Measurements from ENCODE around the gene OPCML.

Gene OPCML

DNA sequence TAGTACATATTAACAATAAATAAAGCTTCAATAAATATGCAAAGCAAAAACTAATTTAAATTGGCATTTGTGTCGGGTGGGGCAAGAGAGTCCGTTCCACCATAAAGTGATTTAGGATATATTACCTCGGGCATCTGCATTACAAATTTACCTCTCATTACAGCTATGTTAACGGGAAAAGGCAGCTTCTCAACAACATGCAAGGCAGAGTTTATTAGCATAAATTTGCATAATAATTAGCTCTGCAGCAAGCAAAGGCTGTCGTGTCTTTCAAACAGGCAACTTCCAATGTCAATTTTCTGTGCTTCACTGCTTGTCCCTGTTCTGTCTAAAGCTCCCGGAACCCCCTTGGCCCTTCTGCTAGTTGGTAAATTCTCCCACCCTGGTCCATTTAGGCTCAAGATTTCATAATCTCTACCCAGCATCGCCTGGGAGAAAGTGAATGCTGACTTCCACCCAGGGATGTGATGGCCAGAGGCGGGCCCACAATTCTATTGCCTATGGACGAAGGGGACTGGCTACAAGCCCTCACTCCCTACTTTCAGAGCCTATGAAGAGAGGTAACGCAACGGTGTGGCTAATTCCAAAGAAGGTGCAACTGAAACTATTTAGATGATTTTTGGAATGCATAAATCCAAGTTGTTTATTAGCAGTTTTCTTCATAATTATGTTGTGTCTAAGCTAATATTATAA is 462.1 kb downstream of the OPCML start:
- Mint-ChIP-seq H3K36me3 (ENCODE audit: low read depth) (no peaks in the 10 kb centered on the region), H3K4me1 (no peaks in the 10 kb centered on the region)
- TF ChIP-seq CTCF (IDR thresholded peaks at IDR 0.05; ENCODE audit: unreplicated experiment in 3 of 3), result no peak

GRCh38 chr11:133065847-133066485 is 466.3 kb downstream of the OPCML start:
- H3K4me3 Mint-ChIP-seq, result peak overlapping the region; percentile 55 to 77 (median 70)
- H3K4me1 Mint-ChIP-seq, result peaks cover 10% of the 10 kb centered on the region
- H3K9me3 Mint-ChIP-seq, result no peaks in the 10 kb centered on the region
- H3K27me3 Mint-ChIP-seq (ENCODE audit: low read depth), result peaks cover 23% of the 10 kb centered on the region
- no peaks in the 10 kb centered on the region for H3K36me3 Mint-ChIP-seq (ENCODE audit: low read depth)
- H3K27ac Mint-ChIP-seq, result peak overlapping the region in 2 of 3 experiments; percentile 39 to 40
- TF ChIP-seq CTCF (IDR thresholded peaks at IDR 0.05; ENCODE audit: unreplicated experiment in 3 of 3), result no peak

More for the DNA sequence above, 462.1 kb downstream of the OPCML start:
- peaks cover 48% of the 10 kb centered on the region for H3K27me3 Mint-ChIP-seq (ENCODE audit: low read depth)
- H3K9me3 Mint-ChIP-seq, result no peaks in the 10 kb centered on the region
- H3K4me3 Mint-ChIP-seq, result no peak overlapping the region
- no peak overlapping the region for H3K27ac Mint-ChIP-seq

DNA sequence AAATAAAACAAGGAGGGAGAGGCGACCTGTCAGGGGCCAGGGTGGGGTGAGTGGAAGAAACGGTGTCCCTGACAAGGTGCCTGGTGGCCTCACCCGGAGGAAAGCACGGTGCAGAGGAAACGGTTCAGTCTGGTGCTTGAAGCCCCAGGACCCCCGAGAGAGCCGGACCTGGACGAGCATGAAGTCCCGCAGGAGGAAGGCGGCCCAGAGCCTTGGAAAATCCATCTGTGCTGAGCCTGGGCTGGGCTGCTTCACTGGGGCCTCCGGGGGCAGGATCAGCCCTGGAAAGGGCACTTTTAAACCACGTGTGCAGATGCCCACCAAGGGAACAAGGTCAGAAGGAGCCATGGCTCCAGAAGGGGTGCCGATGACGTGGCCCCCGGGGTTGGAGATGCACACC is 467.3 kb downstream of the OPCML start:
- H3K27me3 Mint-ChIP-seq (ENCODE audit: low read depth), result peaks cover 16% of the 10 kb centered on the region
- no peaks in the 10 kb centered on the region for H3K9me3 Mint-ChIP-seq
- no peak for TF ChIP-seq CTCF (IDR thresholded peaks at IDR 0.05; ENCODE audit: unreplicated experiment in 3 of 3)
- H3K4me3 Mint-ChIP-seq, result peak overlapping the region; percentile 84 to 86 (median 85)
- H3K27ac Mint-ChIP-seq, result peak overlapping the region; percentile 89 to 92 (median 90)
- H3K36me3 Mint-ChIP-seq (ENCODE audit: low read depth), result no peaks in the 10 kb centered on the region
- peaks cover 10% of the 10 kb centered on the region for H3K4me1 Mint-ChIP-seq

- peaks cover 18% of the 10 kb centered on the region for H3K27me3 Mint-ChIP-seq (ENCODE audit: low read depth)
- peak; percentile 95 to 99 (median 96) for TF ChIP-seq CTCF (IDR thresholded peaks at IDR 0.05; ENCODE audit: unreplicated experiment in 3 of 3)
- H3K27ac Mint-ChIP-seq, result peak overlapping the region; percentile 89 to 92 (median 90)
- H3K4me1 Mint-ChIP-seq, result peaks cover 10% of the 10 kb centered on the region
- no peaks in the 10 kb centered on the region for H3K36me3 Mint-ChIP-seq (ENCODE audit: low read depth)
- peak overlapping the region; percentile 84 to 86 (median 85) for H3K4me3 Mint-ChIP-seq
- H3K9me3 Mint-ChIP-seq, result no peaks in the 10 kb centered on the region
These were observed 468.0 kb downstream of the OPCML start for GRCh38 chr11:133064152-133064877.

GRCh38 chr11:133058501-133058900 is 473.8 kb downstream of the OPCML start:
- no peaks in the 10 kb centered on the region for H3K4me1 Mint-ChIP-seq
- TF ChIP-seq CTCF (IDR thresholded peaks at IDR 0.05; ENCODE audit: unreplicated experiment in 3 of 3), result no peak
- H3K27me3 Mint-ChIP-seq (ENCODE audit: low read depth), result peaks cover 23% of the 10 kb centered on the region
- H3K4me3 Mint-ChIP-seq, result no peak overlapping the region
- H3K9me3 Mint-ChIP-seq, result no peaks in the 10 kb centered on the region
- H3K36me3 Mint-ChIP-seq (ENCODE audit: low read depth), result no peaks in the 10 kb centered on the region
- H3K27ac Mint-ChIP-seq, result peak overlapping the region in 1 of 3 experiments; percentile 44
